GM12891 (cell line): Measurements from ENCODE around the gene PTPRS.

Experiments used
- POLR2A ChIP-seq: IDR thresholded peaks from 2 replicates; pipeline ENCODE4 v1.6.1; 2011; ENCODE audit warnings: low read depth, low read length, control low read depth
- POLR2AphosphoS5 ChIP-seq: IDR thresholded peaks from 2 replicates; pipeline ENCODE4 v1.6.1; 2011; ENCODE audit warnings: low read depth, low read length, control low read depth
- TAF1 ChIP-seq: IDR thresholded peaks from 2 replicates; pipeline ENCODE4 v1.6.1; 2011; ENCODE audit warnings: low read depth, low read length, control low read depth

DNA sequence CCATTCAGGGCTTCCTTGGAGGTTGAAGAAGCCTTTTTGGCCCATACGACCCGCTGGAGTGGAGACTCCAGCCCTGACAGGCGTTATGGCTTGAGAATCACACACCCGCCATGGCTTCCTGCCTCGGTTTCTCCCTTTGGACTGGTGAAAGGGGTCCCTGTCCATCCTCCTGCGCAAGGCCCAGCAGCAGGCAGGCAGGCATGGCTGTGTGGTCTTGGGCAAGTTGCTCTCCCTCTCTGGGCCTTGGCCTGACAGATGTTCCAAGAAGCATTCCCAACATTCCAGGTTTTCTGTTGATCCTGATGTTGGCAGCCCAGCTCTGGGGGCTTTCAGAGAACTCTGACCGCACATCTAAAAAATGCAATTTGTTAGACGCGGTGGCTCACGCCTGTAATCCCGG, 8.1 kb downstream of the PTPRS start:
- TF ChIP-seq POLR2AphosphoS5, result no peak
- TF ChIP-seq POLR2A, result no peak
- no peak for TF ChIP-seq TAF1
